H9 (cell line): ENCODE measurements around the gene BNIP1. TPM values are rescaled to one million over a fixed set of nuclear protein-coding genes. Genes with fewer than 3 reads are reported as not detected.

Source experiments
- DNase-seq: peaks from one replicate; pipeline ENCODE4 v3.0.0-alpha.2; 2017
- H2AFZ ChIP-seq: one replicate; pipeline ENCODE4 v1.6.1; 2013; ENCODE audit warnings: mild to moderate bottlenecking, low read length, control low read depth, moderate library complexity
- H2AK5ac ChIP-seq: 2 replicates; pipeline ENCODE4 v1.6.1; 2013; ENCODE audit warnings: low read length, control low read depth, mixed read lengths; ENCODE audit not compliant: insufficient read length
- H2BK120ac ChIP-seq: one replicate; pipeline ENCODE4 v1.6.1; 2013; ENCODE audit warnings: low read depth, mild to moderate bottlenecking, low read length, control low read depth, inconsistent platforms; ENCODE audit not compliant: poor library complexity, severe bottlenecking
- H2BK12ac ChIP-seq: 2 replicates; pipeline ENCODE4 v1.6.1; 2013; ENCODE audit warnings: low read length, control low read depth, mixed read lengths, low read depth; ENCODE audit not compliant: insufficient read length
- H2BK15ac ChIP-seq: 2 replicates; pipeline ENCODE4 v1.6.1; 2013; ENCODE audit warnings: low read depth, low read length, control low read depth
- H2BK20ac ChIP-seq: one replicate; pipeline ENCODE4 v1.6.1; 2013; ENCODE audit warnings: low read depth, mild to moderate bottlenecking, low read length, control low read depth, inconsistent platforms; ENCODE audit not compliant: poor library complexity, severe bottlenecking
- H2BK5ac ChIP-seq: 2 replicates; pipeline ENCODE4 v1.6.1; 2013; ENCODE audit warnings: low read length, control low read depth, mixed read lengths; ENCODE audit not compliant: insufficient read length
- H3K14ac ChIP-seq: 2 replicates; pipeline ENCODE4 v1.6.1; 2013; ENCODE audit warnings: low read length, control low read depth; ENCODE audit not compliant: insufficient read depth
- H3K18ac ChIP-seq: 2 replicates; pipeline ENCODE4 v1.6.1; 2013; ENCODE audit warnings: low read depth, mild to moderate bottlenecking, mixed read lengths, low read length, control low read depth; ENCODE audit not compliant: insufficient read length
- H3K23ac ChIP-seq: 2 replicates; pipeline ENCODE4 v1.6.1; 2013; ENCODE audit warnings: low read length, control low read depth, mixed read lengths, low read depth; ENCODE audit not compliant: insufficient read length
- H3K23me2 ChIP-seq: 2 replicates; pipeline ENCODE4 v1.6.1; 2013; ENCODE audit warnings: low read depth, mild to moderate bottlenecking, mixed read lengths, low read length, control low read depth; ENCODE audit not compliant: insufficient read length, poor library complexity, severe bottlenecking
- H3K27ac ChIP-seq: 2 replicates; pipeline ENCODE4 v1.5.1; 2013; ENCODE audit warnings: low read length, control low read depth, mixed read lengths, low read depth; ENCODE audit not compliant: insufficient read length
- H3K27me3 ChIP-seq: 2 replicates; pipeline ENCODE4 v1.6.1; 2013; ENCODE audit warnings: low read length, control low read depth, inconsistent platforms; ENCODE audit not compliant: insufficient read depth
- H3K4ac ChIP-seq: 2 replicates; pipeline ENCODE4 v1.6.1; 2013; ENCODE audit warnings: low read depth, mild to moderate bottlenecking, control low read depth, inconsistent platforms, low read length, moderate library complexity
- H3K4me1 ChIP-seq: 2 replicates; pipeline ENCODE4 v1.6.1; 2013; ENCODE audit warnings: low read length, control low read depth, inconsistent platforms; ENCODE audit not compliant: insufficient read depth
- H3K4me2 ChIP-seq: 2 replicates; pipeline ENCODE4 v1.6.1; 2013; ENCODE audit warnings: low read length, control low read depth, mixed read lengths; ENCODE audit not compliant: insufficient read length, insufficient read depth
- H3K56ac ChIP-seq: 2 replicates; pipeline ENCODE4 v1.6.1; 2013; ENCODE audit warnings: low read depth, mild to moderate bottlenecking, mixed read lengths, low read length, control low read depth; ENCODE audit not compliant: insufficient read length
- H3K79me1 ChIP-seq: 2 replicates; pipeline ENCODE4 v1.6.1; 2013; ENCODE audit warnings: low read depth, mild to moderate bottlenecking, moderate library complexity, low read length, control low read depth, inconsistent platforms; ENCODE audit not compliant: insufficient read depth, poor library complexity, severe bottlenecking
- H3K79me2 ChIP-seq: 2 replicates; pipeline ENCODE4 v1.6.1; 2013; ENCODE audit warnings: low read length, control low read depth, inconsistent platforms; ENCODE audit not compliant: insufficient read depth
- H3K9ac ChIP-seq: 2 replicates; pipeline ENCODE4 v1.6.1; 2013; ENCODE audit warnings: low read length, control low read depth, mixed read lengths; ENCODE audit not compliant: insufficient read length; ENCODE audit errors: extremely low read depth
- H3K9me3 ChIP-seq: one replicate; pipeline ENCODE4 v1.6.1; 2013; ENCODE audit warnings: low read depth, low read length, inconsistent platforms; ENCODE audit not compliant: control insufficient read depth
- H3T11ph ChIP-seq: one replicate; pipeline ENCODE4 v1.6.1; 2013; ENCODE audit warnings: mild to moderate bottlenecking, low read length, control low read depth, inconsistent platforms
- H4K20me1 ChIP-seq: one replicate; pipeline ENCODE4 v1.6.1; 2013; ENCODE audit not compliant: control insufficient read depth, insufficient read length, insufficient read depth
- H4K5ac ChIP-seq: 2 replicates; pipeline ENCODE4 v1.6.1; 2013; ENCODE audit warnings: low read depth, mild to moderate bottlenecking, mixed read lengths, low read length, control low read depth; ENCODE audit not compliant: insufficient read length
- H4K8ac ChIP-seq: replicated peaks from 2 replicates; pipeline ENCODE4 v1.6.1; 2013; ENCODE audit warnings: low read length, control low read depth, mixed read lengths, low read depth; ENCODE audit not compliant: insufficient read length
- H4K91ac ChIP-seq: 2 replicates; pipeline ENCODE4 v1.6.1; 2013; ENCODE audit warnings: low read depth, mild to moderate bottlenecking, moderate library complexity, mixed read lengths, low read length, control low read depth; ENCODE audit not compliant: insufficient read length
- H3K27ac Mint-ChIP-seq, 3 experiments: 2 replicates in 2 of 3; 3 replicates in 1 of 3; pipeline ENCODE4 v1.8.0; 2020 to 2021; ENCODE audit warnings: mixed read lengths in 3 of 3, mild to moderate bottlenecking in 1 of 3, moderate library complexity in 1 of 3
- H3K27me3 Mint-ChIP-seq: 2 replicates; pipeline ENCODE4 v1.8.0; 2021; ENCODE audit warnings: low read depth, mild to moderate bottlenecking, moderate library complexity, mixed read lengths
- H3K36me3 Mint-ChIP-seq, 3 experiments: 2 replicates in 2 of 3; 3 replicates in 1 of 3; pipeline ENCODE4 v1.8.0; 2020 to 2021; ENCODE audit warnings: low read depth in 3 of 3, mixed read lengths in 3 of 3; ENCODE audit not compliant: insufficient read depth in 1 of 3
- H3K4me1 Mint-ChIP-seq, 2 experiments: 2 replicates each; pipeline ENCODE4 v1.8.0; 2020; ENCODE audit warnings: mixed read lengths in 2 of 2
- H3K4me3 Mint-ChIP-seq, 2 experiments: 2 replicates in 1 of 2; 3 replicates in 1 of 2; pipeline ENCODE4 v1.8.0; 2020 to 2021; ENCODE audit warnings: mild to moderate bottlenecking in 2 of 2, mixed read lengths in 2 of 2, moderate library complexity in 1 of 2
- H3K9me3 Mint-ChIP-seq, 2 experiments: 2 replicates in 1 of 2; 3 replicates in 1 of 2; pipeline ENCODE4 v1.8.0; 2020; ENCODE audit warnings: mild to moderate bottlenecking in 2 of 2, mixed read lengths in 2 of 2, moderate library complexity in 1 of 2
- CTCF ChIP-seq: fragments of 200-600 bp; sonication (generic); conservative IDR thresholded peaks from 3 replicates; pipeline ENCODE4 v1.8.0; 2021; ENCODE audit warnings: antibody characterized with exemption, mild to moderate bottlenecking
- WGBS: extraction: QIAGEN DNeasy Blood & Tissue Kit; methylation state at CpG from one replicate; pipeline ENCODE4 v1.1.7; 2013; ENCODE audit warnings: missing lambda C conversion rate, low lambda C conversion rate, mixed read lengths; ENCODE audit not compliant: insufficient read length; ENCODE audit errors: extremely low coverage; 5-methylcytosine and 5-hydroxymethylcytosine counted together
- total RNA-seq: library from RNA; stranded (reverse); gene quantifications from 2 replicates; pipeline ENCODE4 v1.2.1, GENCODE V29; 2021

Gene BNIP1
- total RNA-seq, 1 experiment from 2014 or later: 8.8 TPM

GRCh38 chr5:173152547-173152946, 8.2 kb downstream of the BNIP1 start:
- Histone ChIP-seq H3K27ac (no peak overlapping the region), H3K79me2 (no peaks in the 10 kb centered on the region), H3K9ac (no peak overlapping the region), H2AFZ (no peak overlapping the region), H3K27me3 (no peaks in the 10 kb centered on the region), H4K91ac (no peak overlapping the region), H3K4me2 (no peak overlapping the region), H2AK5ac (no peak overlapping the region), H3T11ph (no peak overlapping the region), H3K4ac (no peak overlapping the region), H3K79me1 (no peaks in the 10 kb centered on the region), H3K18ac (no peak overlapping the region), H3K23me2 (no peaks in the 10 kb centered on the region), H2BK12ac (no peak overlapping the region), H3K56ac (no peak overlapping the region), H3K23ac (no peak overlapping the region), H3K9me3 (no peaks in the 10 kb centered on the region), H4K5ac (no peak overlapping the region), H2BK120ac (no peak overlapping the region), H2BK5ac (no peak overlapping the region), H4K20me1 (no peaks in the 10 kb centered on the region), H2BK20ac (no peak overlapping the region), H3K14ac (no peak overlapping the region), H4K8ac (no peak overlapping the region), H3K4me1 (no peaks in the 10 kb centered on the region), H2BK15ac (no peak overlapping the region)
- peaks cover 8 to 37% (median 32%) of the 10 kb centered on the region in 3 experiments for H3K36me3 Mint-ChIP-seq
- H3K27ac Mint-ChIP-seq: no peak overlapping the region
- H3K4me3 Mint-ChIP-seq: no peak overlapping the region
- H3K4me1 Mint-ChIP-seq: no peaks in the 10 kb centered on the region
- no CpG with 5 or more reads among the region's 5 CpGs for WGBS
- TF ChIP-seq CTCF: no peak
- no peaks in the 10 kb centered on the region for H3K9me3 Mint-ChIP-seq
- no peak for DNase-seq
- no peaks in the 10 kb centered on the region for H3K27me3 Mint-ChIP-seq
